Activated CD8-positive, alpha-beta T cell treated with anti-CD3 and anti-CD28 coated beads for 36 hours (primary cell): ENCODE data around the gene KRT85. TPM values are rescaled to one million over a fixed set of nuclear protein-coding genes. Genes with fewer than 3 reads are reported as not detected.

Experiments used
- ATAC-seq: fragments of 200-7000 bp; cut with Tn5 transposase; one replicate; pipeline ENCODE4 v1.10.0; 2021; ENCODE audit warnings: mild to moderate bottlenecking, moderate library complexity
- CTCF ChIA-PET: fragments of 350-600 bp; sonication (Branson Sonifier 250); formaldehyde crosslinking; loops from one replicate; lab custom pipeline; 2021; ENCODE audit warnings: antibody characterized with exemption; lab: Charles Lee
- POLR2A ChIA-PET: fragments of 350-600 bp; sonication (Branson Sonifier 250); formaldehyde crosslinking; loops from one replicate; lab custom pipeline; 2021; ENCODE audit warnings: antibody characterized with exemption; lab: Charles Lee
- DNase-seq: peaks from one replicate; pipeline ENCODE4 v3.0.0-alpha.2; 2020
- H3K27ac Mint-ChIP-seq: one replicate; pipeline ENCODE4 v1.8.0; 2021; ENCODE audit warnings: mild to moderate bottlenecking, mixed read lengths
- H3K27me3 Mint-ChIP-seq: one replicate; pipeline ENCODE4 v1.8.0; 2021; ENCODE audit warnings: mixed read lengths
- H3K36me3 Mint-ChIP-seq: one replicate; pipeline ENCODE4 v1.8.0; 2021; ENCODE audit warnings: low read depth, mixed read lengths
- H3K4me1 Mint-ChIP-seq: one replicate; pipeline ENCODE4 v1.8.0; 2021; ENCODE audit warnings: low read depth, mixed read lengths
- H3K4me3 Mint-ChIP-seq: one replicate; pipeline ENCODE4 v1.8.0; 2021; ENCODE audit warnings: mild to moderate bottlenecking, moderate library complexity, mixed read lengths
- H3K9me3 Mint-ChIP-seq: one replicate; pipeline ENCODE4 v1.8.0; 2021; ENCODE audit warnings: mixed read lengths
- CTCF ChIP-seq: fragments of 200-600 bp; IDR thresholded peaks from one replicate; pipeline ENCODE4 v1.8.0; 2022; ENCODE audit warnings: antibody characterized with exemption, mild to moderate bottlenecking
- intact Hi-C: fragments of 100-400 bp; cut with micrococcal nuclease; formaldehyde crosslinking; loops from one replicate; pipeline ENCODE4 v1.10.0; 2022
- total RNA-seq, 2 experiments: library from RNA; stranded (reverse); gene quantifications; one replicate each; pipeline ENCODE4 v1.2.3, GENCODE V29; 2021

KRT85 gene
- total RNA-seq, 2 experiments from 2014 or later = not detected

GRCh38 chr12:52319097-52319496, 48.2 kb downstream of the KRT85 start:
- Mint-ChIP-seq H3K4me3 (no peak overlapping the region), H3K27me3 (peaks cover 10% of the 10 kb centered on the region), H3K9me3 (no peaks in the 10 kb centered on the region), H3K4me1 (no peaks in the 10 kb centered on the region), H3K36me3 (no peaks in the 10 kb centered on the region), H3K27ac (no peak overlapping the region)
- intact Hi-C loops = no loop called here
- POLR2A ChIA-PET = no interaction called here
- no peak for DNase-seq
- CTCF ChIA-PET = interaction anchor here (1.1 to 1.5 kb wide), 2 partner anchors 9 to 179 kb away, joined by 3 to 4 read pairs; no protein-coding TSS in a partner anchor
- no peak for ATAC-seq
- no peak for TF ChIP-seq CTCF

- CTCF ChIA-PET = interaction anchor here (0.6 to 1.5 kb wide), 3 partner anchors 9 to 178 kb away, joined by 3 to 5 read pairs (median 3); no protein-coding TSS in a partner anchor
- Mint-ChIP-seq H3K9me3 (no peaks in the 10 kb centered on the region), H3K36me3 (no peaks in the 10 kb centered on the region), H3K4me1 (no peaks in the 10 kb centered on the region), H3K4me3 (no peak overlapping the region), H3K27ac (no peak overlapping the region), H3K27me3 (peaks cover 12% of the 10 kb centered on the region)
- POLR2A ChIA-PET = no interaction called here
- no peak for TF ChIP-seq CTCF
- DNase-seq = no peak
- ATAC-seq = no peak
- intact Hi-C loops = no loop called here
Observed at GRCh38 chr12:52318241-52318990, 48.9 kb downstream of the KRT85 start.

GRCh38 chr12:52317468-52318052, 49.7 kb downstream of the KRT85 start:
- ATAC-seq (no peak), DNase-seq (no peak)
- no peak for TF ChIP-seq CTCF
- intact Hi-C loops = no loop called here
- ChIA-PET POLR2A (no interaction called here), CTCF (interaction anchor here (1.4 to 1.5 kb wide), 2 partner anchors 10 to 177 kb away, joined by 3 to 5 read pairs; no protein-coding TSS in a partner anchor)
- Mint-ChIP-seq H3K27ac (no peak overlapping the region), H3K9me3 (no peaks in the 10 kb centered on the region), H3K27me3 (peaks cover 14% of the 10 kb centered on the region), H3K4me1 (no peaks in the 10 kb centered on the region), H3K4me3 (no peak overlapping the region), H3K36me3 (no peaks in the 10 kb centered on the region)

- H3K36me3 Mint-ChIP-seq = no peaks in the 10 kb centered on the region
- no peak overlapping the region for H3K4me3 Mint-ChIP-seq
- H3K27ac Mint-ChIP-seq = no peak overlapping the region
- H3K4me1 Mint-ChIP-seq = no peaks in the 10 kb centered on the region
- ChIA-PET CTCF (interaction anchor here (2.6 kb wide), 1 partner anchor 11 kb away, joined by 11 read pairs; no protein-coding TSS in a partner anchor), POLR2A (no interaction called here)
- DNase-seq (no peak), ATAC-seq (no peak)
- no peak for TF ChIP-seq CTCF
- H3K9me3 Mint-ChIP-seq = no peaks in the 10 kb centered on the region
- intact Hi-C loops = no loop called here
- H3K27me3 Mint-ChIP-seq = peaks cover 12% of the 10 kb centered on the region
Observed at GRCh38 chr12:52316701-52317100, 50.6 kb downstream of the KRT85 start.

GRCh38 chr12:52316290-52316689, 51.0 kb downstream of the KRT85 start:
- intact Hi-C loops = no loop called here
- peaks cover 16% of the 10 kb centered on the region for H3K27me3 Mint-ChIP-seq

More at GRCh38 chr12:52316290-52316689, 51.0 kb downstream of the KRT85 start:
- Mint-ChIP-seq H3K27ac (no peak overlapping the region), H3K4me1 (no peaks in the 10 kb centered on the region), H3K9me3 (no peaks in the 10 kb centered on the region), H3K36me3 (no peaks in the 10 kb centered on the region), H3K4me3 (no peak overlapping the region)
- no peak for ATAC-seq
- ChIA-PET POLR2A (no interaction called here), CTCF (interaction anchor here (1.3 to 2.6 kb wide), 4 partner anchors 9 to 23 kb away, joined by 3 to 11 read pairs (median 5); no protein-coding TSS in a partner anchor)
- TF ChIP-seq CTCF = no peak
- DNase-seq = no peak
